Mucosa of stomach (tissue), 1 donor: ENCODE measurements around the gene ERCC1.

Experiments
- H3K27me3 ChIP-seq: one replicate; pipeline ENCODE4 v1.7.0; 2013; ENCODE audit warnings: mild to moderate bottlenecking, low read length; ENCODE audit not compliant: control insufficient read depth, insufficient read depth
- H3K36me3 ChIP-seq: one replicate; pipeline ENCODE4 v1.7.0; 2013; ENCODE audit warnings: low read length; ENCODE audit not compliant: control insufficient read depth, insufficient read depth
- H3K4me1 ChIP-seq: one replicate; pipeline ENCODE4 v1.7.0; 2013; ENCODE audit warnings: mild to moderate bottlenecking, low read length; ENCODE audit not compliant: control insufficient read depth, insufficient read depth
- H3K4me3 ChIP-seq: one replicate; pipeline ENCODE4 v1.7.0; 2013; ENCODE audit warnings: low read length
- H3K9ac ChIP-seq: one replicate; pipeline ENCODE4 v1.7.0; 2013; ENCODE audit warnings: mild to moderate bottlenecking, low read length, moderate library complexity
- H3K9me3 ChIP-seq: one replicate; pipeline ENCODE4 v1.7.0; 2013; ENCODE audit warnings: mild to moderate bottlenecking, low read length, moderate library complexity; ENCODE audit not compliant: control insufficient read depth
- donor health status: Pancreatic carcinoma.

ERCC1 gene

DNA sequence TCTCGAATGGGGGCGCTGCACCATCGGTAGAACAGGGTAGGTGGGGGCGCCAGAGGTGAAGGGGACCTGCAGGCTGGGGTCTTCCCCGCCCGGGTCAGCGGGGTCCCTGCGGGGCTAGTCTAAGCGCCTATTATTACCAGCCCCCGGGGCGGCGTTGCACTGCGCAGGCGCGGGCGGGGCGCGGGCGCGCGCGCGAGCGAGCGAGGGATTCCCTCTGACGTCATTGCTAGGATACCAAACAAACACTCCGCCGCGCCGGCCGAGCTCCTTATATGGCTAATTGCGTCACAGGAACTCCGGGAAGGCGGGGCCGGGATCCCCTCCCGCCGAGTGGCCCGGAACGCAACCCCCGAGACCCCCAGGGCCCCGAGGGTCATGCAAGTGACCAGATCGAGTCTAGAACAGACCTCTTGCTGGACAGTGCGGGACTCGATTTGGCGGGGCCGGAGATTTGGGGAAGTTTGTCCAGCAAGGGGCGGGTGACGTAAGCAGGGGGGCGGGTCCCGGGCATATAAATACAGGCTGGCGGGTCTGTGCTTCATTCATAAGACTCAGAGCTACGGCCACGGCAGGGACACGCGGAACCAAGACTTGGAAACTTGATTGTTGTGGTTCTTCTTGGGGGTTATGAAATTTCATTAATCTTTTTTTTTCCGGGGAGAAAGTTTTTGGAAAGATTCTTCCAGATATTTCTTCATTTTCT, 43.9 kb upstream of the ERCC1 start, which contains the start of gene FOSB:
Gene FOSB, plus strand, starts transcription at position 541 of the 703 bp plus-strand sequence. CDS start 591 bp downstream, outside the sequence.
- peak within 1 kb of the TSS; percentile 51 for H3K4me3 ChIP-seq

DNA sequence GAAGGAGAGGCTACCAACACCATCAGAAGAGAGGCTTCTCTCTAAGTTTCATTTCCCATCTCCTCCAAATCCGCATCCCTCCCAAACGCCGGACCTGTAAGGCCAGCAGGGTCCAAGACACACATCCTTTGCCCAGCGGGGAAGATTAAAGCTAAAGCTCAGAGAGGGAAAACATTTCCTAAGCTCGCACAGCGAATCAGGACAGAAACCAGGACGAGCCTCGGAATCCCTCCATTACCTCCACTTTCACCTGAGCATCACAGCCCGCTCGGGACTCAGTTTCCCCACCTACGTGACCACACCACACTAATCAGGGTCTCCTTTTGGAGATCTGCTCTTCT, 43.4 kb upstream of the ERCC1 start:
- H3K27me3 ChIP-seq, result peaks cover 22% of the 10 kb centered on the region

More for the DNA sequence above, 43.9 kb upstream of the ERCC1 start, which contains the start of gene FOSB:
- Histone ChIP-seq H3K36me3 (no peaks in the 10 kb centered on the region), H3K9me3 (no peaks in the 10 kb centered on the region), H3K27me3 (peaks cover 27% of the 10 kb centered on the region), H3K9ac (peak within 1 kb of the TSS; percentile 92), H3K4me1 (peaks cover 21% of the 10 kb centered on the region)

DNA sequence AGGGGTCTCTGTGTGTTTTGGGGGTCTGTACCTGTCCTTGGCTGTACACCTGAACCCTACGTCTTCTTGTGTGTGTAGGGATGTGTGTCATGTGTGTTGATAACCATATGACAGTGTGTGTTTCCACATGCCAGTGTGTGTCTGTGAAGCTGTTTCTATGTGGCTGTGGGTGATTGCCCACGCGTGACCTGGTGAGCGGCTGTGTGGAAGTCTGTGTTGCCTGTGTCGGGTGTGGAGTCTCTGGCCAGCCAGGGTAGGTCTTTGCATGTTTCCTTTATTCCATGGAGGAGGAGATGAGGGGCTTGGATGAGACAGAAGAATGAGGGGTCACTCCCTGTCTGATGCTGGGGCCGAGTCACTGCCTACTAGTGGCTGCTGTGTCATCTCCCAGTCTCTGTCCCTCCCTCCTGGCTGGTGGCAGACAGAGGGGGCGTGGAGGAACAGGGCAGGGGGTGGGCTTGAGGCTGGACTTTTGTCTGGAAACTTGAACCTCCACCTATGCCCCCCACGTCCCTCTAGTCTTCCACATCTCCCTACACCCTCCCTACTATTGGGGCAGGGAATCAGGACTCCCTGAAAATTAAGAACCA, 41.2 kb upstream of the ERCC1 start:
- Histone ChIP-seq H3K27me3 (peaks cover 9% of the 10 kb centered on the region), H3K4me1 (peaks cover 17% of the 10 kb centered on the region), H3K36me3 (no peaks in the 10 kb centered on the region), H3K4me3 (no peak overlapping the region), H3K9ac (no peak overlapping the region), H3K9me3 (no peaks in the 10 kb centered on the region)

More for the DNA sequence above, 43.4 kb upstream of the ERCC1 start:
- H3K9ac ChIP-seq, result peak overlapping the region; percentile 92
- H3K36me3 ChIP-seq, result no peaks in the 10 kb centered on the region
- peak overlapping the region; percentile 51 for H3K4me3 ChIP-seq
- H3K4me1 ChIP-seq, result peaks cover 21% of the 10 kb centered on the region
- H3K9me3 ChIP-seq, result no peaks in the 10 kb centered on the region

DNA sequence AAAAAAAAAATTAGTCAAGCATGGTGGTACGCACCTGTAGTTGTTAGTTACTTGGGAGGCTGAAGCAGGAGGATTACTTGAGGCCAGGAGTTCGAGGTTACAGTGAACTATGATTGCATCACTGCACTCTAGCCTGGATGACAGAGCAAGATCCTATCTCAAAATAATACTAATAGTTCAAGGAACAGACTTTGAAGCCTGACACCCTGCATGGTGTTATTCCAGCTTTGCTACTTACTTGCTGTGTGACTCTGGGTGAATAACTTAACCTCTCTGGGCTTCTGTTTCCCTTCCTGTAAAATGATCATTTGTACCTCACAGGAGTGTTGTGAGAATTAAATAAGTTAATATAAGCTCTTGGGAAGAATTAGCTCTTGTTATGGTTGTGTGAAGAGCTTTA, 40.6 kb upstream of the ERCC1 start:
- no peaks in the 10 kb centered on the region for H3K36me3 ChIP-seq
- no peak overlapping the region for H3K4me3 ChIP-seq
- H3K27me3 ChIP-seq, result peaks cover 9% of the 10 kb centered on the region
- H3K9ac ChIP-seq, result no peak overlapping the region
- no peaks in the 10 kb centered on the region for H3K9me3 ChIP-seq
- peaks cover 15% of the 10 kb centered on the region for H3K4me1 ChIP-seq

DNA sequence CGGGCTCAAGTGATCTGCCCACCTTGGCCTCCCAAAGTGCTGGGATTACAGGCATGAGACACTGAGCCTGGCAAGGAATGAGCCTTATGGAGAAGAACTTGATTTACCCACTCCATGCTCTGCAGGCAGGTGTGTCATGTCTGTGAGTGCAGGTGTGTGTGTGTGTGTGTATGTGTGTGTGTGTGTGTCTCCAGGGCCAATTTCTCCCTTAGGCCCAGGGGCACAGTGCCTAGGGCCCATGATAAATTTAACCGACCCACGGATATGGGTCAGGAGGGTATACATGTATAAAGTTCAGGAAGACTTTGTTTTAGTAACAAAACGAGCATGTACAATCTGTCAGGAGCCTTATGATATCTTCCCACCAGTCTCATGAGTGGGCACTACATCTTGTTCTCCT, 39.5 kb upstream of the ERCC1 start:
- Histone ChIP-seq H3K36me3 (no peaks in the 10 kb centered on the region), H3K27me3 (peaks cover 9% of the 10 kb centered on the region), H3K9me3 (no peaks in the 10 kb centered on the region), H3K9ac (no peak overlapping the region), H3K4me3 (no peak overlapping the region), H3K4me1 (peaks cover 10% of the 10 kb centered on the region)

DNA sequence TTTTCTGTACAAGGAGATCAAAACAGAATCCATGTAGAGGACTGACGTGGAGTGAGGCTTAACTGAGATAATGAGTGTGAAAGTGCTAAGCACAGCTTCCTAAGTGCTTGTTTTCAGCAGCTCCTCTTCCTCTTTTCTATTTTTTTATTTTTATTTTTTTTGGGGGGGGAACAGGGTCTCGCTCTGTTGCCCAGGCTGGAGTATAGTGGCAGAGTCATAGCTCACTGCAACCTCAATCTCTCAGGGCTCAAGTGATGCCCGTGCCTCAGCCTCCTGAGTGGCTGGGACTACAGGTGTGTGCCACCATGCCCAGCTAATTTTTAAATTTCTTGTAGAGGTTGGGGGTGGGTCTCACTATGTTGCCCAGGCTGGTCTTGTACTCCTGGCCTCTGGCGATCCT, 38.5 kb upstream of the ERCC1 start:
- Histone ChIP-seq H3K4me3 (no peak overlapping the region), H3K9ac (no peak overlapping the region), H3K36me3 (no peaks in the 10 kb centered on the region), H3K4me1 (peaks cover 3% of the 10 kb centered on the region), H3K27me3 (peaks cover 6% of the 10 kb centered on the region), H3K9me3 (no peaks in the 10 kb centered on the region)

DNA sequence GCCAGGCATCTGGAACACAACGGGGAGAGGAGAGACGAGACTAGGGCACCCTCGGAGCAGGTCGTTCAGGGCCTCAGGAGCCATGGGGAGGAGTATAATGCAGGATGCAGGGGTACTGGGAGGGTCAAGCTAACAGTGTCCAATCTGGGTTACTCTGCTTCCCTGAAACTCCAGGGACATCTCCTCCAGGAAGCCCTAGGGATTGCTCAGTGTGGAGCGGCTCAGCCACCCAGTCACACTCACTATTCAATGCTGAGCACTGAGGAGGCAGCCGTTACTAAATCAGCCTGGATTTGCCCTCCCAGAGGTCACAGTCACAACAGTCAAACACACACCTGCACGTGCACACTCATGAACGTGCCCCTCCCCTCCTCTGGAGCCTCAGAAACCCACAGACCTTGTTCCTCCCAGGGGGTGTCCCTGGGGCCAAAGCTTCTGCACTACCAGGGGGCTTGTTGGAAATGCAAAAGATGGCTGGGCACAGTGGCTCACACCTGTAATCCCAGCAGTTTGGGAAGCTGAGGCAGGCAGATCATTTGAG, 37.2 kb upstream of the ERCC1 start:
- H3K4me1 ChIP-seq, result peaks cover 8% of the 10 kb centered on the region
- no peaks in the 10 kb centered on the region for H3K36me3 ChIP-seq
- H3K4me3 ChIP-seq, result no peak overlapping the region
- peaks cover 4% of the 10 kb centered on the region for H3K27me3 ChIP-seq
- no peak overlapping the region for H3K9ac ChIP-seq
- H3K9me3 ChIP-seq, result no peaks in the 10 kb centered on the region

DNA sequence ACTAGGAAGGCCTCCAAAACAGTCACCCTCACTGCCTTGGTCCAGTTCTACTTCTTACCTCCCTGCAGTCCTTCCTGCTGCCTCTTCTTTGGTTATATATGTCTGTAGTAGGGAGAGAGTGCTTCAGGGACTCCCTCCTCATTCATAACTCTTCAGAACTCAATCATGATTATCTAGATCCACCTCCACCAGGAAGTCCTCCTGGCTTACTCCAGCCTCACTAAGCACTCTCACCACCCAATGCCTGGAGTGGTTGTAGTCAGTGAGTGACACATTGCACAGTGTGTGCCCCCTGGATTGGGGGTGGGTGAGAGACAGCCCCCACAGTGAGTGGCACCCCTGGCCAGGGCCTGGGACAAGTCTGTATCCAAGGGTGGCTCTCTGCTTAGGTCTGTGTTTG, 34.1 kb upstream of the ERCC1 start:
- Histone ChIP-seq H3K27me3 (no peaks in the 10 kb centered on the region), H3K9ac (no peak overlapping the region), H3K4me1 (peaks cover 18% of the 10 kb centered on the region), H3K9me3 (no peaks in the 10 kb centered on the region), H3K4me3 (no peak overlapping the region), H3K36me3 (no peaks in the 10 kb centered on the region)

DNA sequence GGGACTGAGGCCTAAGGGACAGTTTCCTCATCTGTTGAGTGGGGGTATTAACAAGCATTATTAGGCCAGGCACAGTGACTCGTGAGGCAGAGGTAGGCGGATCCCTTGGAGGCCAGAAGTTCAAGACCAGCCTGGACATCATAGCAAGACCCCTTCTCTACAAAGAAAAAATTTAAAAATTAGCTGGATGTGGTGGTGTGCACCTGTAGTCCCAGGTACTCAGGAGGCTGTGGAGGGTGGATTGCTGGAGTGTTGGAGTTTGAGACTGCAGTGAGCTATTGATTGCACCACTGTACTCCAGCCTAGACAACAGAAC, 32.7 kb upstream of the ERCC1 start:
- Histone ChIP-seq H3K9me3 (no peaks in the 10 kb centered on the region), H3K4me3 (no peak overlapping the region), H3K4me1 (peaks cover 22% of the 10 kb centered on the region), H3K27me3 (no peaks in the 10 kb centered on the region), H3K9ac (peak overlapping the region; percentile 78), H3K36me3 (no peaks in the 10 kb centered on the region)

DNA sequence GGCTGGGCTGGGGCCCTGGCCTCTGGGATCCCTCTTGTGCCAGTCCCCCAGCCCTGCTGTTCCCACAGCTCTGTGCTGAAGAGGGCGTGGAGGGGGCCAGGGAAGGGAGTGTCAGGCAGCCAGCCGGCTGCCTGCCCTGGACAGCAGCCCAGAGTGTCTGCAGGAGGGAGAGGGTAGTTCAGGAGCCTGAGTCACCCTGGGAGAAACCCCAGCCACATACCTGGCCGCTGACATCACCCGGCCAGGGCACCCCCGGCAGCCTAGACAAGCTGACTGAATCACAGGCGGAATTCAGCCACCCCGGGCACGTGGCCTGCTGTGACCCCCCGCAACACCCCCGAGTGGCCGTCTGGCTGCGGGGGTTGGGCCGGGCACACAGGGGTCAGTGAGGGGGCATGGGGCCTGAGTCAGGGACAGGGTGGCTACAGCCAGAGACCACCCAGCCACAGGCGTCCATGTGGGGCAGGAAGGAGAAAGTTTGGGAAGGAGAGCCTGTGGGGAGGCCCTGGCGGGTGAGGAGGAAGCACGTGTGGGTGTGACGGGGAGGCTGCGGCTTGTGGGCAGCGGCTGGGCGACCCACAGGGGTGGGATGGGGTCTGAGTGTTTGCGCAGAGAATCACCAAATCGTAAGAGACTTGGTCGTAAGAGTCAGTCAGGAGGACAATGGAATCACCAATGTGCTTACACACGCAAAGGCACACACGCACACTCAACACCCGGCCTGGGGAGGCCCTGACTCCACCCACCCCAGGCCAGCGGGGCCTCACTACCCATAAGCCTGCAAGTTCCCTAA, 32.2 kb upstream of the ERCC1 start:
- Histone ChIP-seq H3K9me3 (no peaks in the 10 kb centered on the region), H3K4me3 (no peak overlapping the region), H3K9ac (peak overlapping the region; percentile 78), H3K36me3 (no peaks in the 10 kb centered on the region), H3K27me3 (no peaks in the 10 kb centered on the region), H3K4me1 (peaks cover 27% of the 10 kb centered on the region)

DNA sequence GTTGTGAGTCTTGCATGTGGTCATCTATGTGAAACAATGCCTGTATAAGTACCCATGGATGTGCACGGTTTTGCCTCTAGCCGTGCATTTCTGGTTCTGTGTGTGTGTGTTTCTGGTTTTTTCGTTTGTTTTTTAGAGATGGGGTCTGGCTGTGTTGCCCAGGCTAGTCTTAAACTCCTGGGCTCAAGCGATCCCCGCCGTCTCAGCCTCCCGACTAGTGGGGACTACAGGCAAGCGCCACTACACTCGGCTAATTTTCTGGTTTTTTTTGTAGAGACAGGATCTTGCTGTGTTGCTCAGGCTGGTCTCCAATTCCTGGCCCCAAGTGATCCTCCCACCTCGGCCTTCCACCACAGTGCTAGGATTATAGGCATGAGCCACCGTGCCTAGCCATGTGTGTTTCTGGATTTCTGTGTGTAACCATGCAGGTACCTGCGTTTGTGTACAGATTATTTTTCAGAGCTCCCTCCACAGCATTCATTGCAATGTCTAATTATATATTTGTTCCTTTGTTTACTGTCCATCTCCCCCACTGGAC, 28.2 kb upstream of the ERCC1 start:
- H3K27me3 ChIP-seq, result no peaks in the 10 kb centered on the region
- peaks cover 51% of the 10 kb centered on the region for H3K4me1 ChIP-seq

More for the DNA sequence above, 28.2 kb upstream of the ERCC1 start:
- H3K4me3 ChIP-seq, result no peak overlapping the region
- no peak overlapping the region for H3K9ac ChIP-seq
- H3K36me3 ChIP-seq, result no peaks in the 10 kb centered on the region
- H3K9me3 ChIP-seq, result no peaks in the 10 kb centered on the region
